ENCODE measurements around the gene CADM3. TPM values are rescaled to one million over a fixed set of nuclear protein-coding genes. Genes with fewer than 3 reads are reported as not detected.

CADM3 gene
- total and polyA plus RNA-seq, 2 experiments from 2014 or later, result 0.37 to 0.77 TPM

DNA sequence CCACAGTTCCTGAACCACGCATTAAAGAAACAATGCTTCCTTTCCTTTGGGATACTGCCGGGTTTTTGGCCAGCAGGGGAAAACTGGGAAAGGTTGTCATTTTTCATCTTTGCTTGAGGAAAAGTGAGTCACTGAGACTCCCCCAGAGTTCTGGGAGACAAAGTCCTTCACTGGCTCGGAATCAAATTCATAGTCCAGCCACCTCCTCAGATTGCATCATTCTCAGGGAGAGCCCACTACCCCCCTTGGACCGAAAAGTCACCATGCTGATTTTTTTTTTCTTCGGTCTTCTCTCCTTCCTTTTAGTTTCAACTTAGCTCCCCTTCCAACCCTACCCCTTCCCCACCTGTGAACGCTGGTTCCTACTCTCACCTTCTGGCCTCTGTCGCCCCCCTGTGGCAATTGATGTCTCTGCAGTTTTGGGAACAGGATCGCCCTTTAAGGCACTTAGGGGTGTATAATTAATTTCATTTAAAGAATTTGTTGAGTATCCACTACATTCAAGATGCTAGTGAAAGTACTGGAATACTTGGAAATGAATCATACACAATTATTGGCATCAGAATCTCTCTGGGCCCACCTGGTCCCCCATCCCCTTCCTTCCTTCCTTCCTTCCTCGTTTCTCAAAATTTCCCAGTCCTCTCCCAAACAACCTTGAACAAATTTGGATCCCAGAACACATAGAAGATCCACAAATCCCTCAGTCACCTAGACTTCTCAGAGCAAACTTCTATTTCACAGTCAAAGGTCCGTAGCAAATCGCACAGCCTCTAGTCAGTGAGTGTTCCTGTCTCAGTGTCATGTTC, 40.1 kb downstream of the CADM3 start:
- no peaks in the 10 kb centered on the region for H3K79me2 ChIP-seq
- no peak overlapping the region for H3K4me3 ChIP-seq
- no peak overlapping the region for H2AFZ ChIP-seq
- no peaks in the 10 kb centered on the region for H4K20me1 ChIP-seq (ENCODE audit: insufficient read depth, poor library complexity, severe bottlenecking)
- H3K4me1 ChIP-seq (ENCODE audit: insufficient read depth), result no peaks in the 10 kb centered on the region
- DNase-seq (ENCODE audit: low spot score), result peak; percentile 60
- H3K36me3 ChIP-seq (replicated peaks; ENCODE audit: insufficient read depth, low read depth), result no peaks in the 10 kb centered on the region
- WGBS (ENCODE audit: low lambda C conversion rate, missing lambda C conversion rate), result 36% methylated on average over 11 of the region's 11 CpGs
- TF ChIP-seq CTCF (IDR thresholded peaks at IDR 0.05; ENCODE audit: poor library complexity) (peak; percentile 79), EZH2 (IDR thresholded peaks at IDR 0.05; ENCODE audit: borderline replicate concordance) (no peak)
- H3K27ac ChIP-seq, result no peak overlapping the region
- H3K9me3 ChIP-seq (ENCODE audit: low read depth), result no peaks in the 10 kb centered on the region
- H3K9me2 ChIP-seq (replicated peaks; ENCODE audit: insufficient read depth), result no peaks in the 10 kb centered on the region
- H3K4me2 ChIP-seq, result peak overlapping the region; percentile 10
- peaks cover 27% of the 10 kb centered on the region for H3K27me3 ChIP-seq

- Histone ChIP-seq H3K4me2 (no peak overlapping the region), H4K20me1 (ENCODE audit: insufficient read depth, poor library complexity, severe bottlenecking) (no peaks in the 10 kb centered on the region), H3K9me2 (replicated peaks; ENCODE audit: insufficient read depth) (no peaks in the 10 kb centered on the region), H3K4me1 (ENCODE audit: insufficient read depth) (no peaks in the 10 kb centered on the region), H2AFZ (no peak overlapping the region), H3K36me3 (replicated peaks; ENCODE audit: insufficient read depth, low read depth) (no peaks in the 10 kb centered on the region), H3K27me3 (peaks cover 18% of the 10 kb centered on the region), H3K9me3 (ENCODE audit: low read depth) (no peaks in the 10 kb centered on the region), H3K4me3 (no peak overlapping the region), H3K27ac (no peak overlapping the region), H3K79me2 (no peaks in the 10 kb centered on the region)
- TF ChIP-seq EZH2 (IDR thresholded peaks at IDR 0.05; ENCODE audit: borderline replicate concordance) (no peak), EZH2phosphoT487 (IDR thresholded peaks at IDR 0.05; ENCODE audit: low read depth, severe bottlenecking, unreplicated experiment) (no peak), CTCF (IDR thresholded peaks at IDR 0.05; ENCODE audit: poor library complexity) (no peak)
- DNase-seq (ENCODE audit: low spot score), result no peak
- WGBS (ENCODE audit: low lambda C conversion rate, missing lambda C conversion rate), result 70% methylated on average over 4 of the region's 4 CpGs
Measured at GRCh38 chr1:159212596-159212995, 41.2 kb downstream of the CADM3 start.

DNA sequence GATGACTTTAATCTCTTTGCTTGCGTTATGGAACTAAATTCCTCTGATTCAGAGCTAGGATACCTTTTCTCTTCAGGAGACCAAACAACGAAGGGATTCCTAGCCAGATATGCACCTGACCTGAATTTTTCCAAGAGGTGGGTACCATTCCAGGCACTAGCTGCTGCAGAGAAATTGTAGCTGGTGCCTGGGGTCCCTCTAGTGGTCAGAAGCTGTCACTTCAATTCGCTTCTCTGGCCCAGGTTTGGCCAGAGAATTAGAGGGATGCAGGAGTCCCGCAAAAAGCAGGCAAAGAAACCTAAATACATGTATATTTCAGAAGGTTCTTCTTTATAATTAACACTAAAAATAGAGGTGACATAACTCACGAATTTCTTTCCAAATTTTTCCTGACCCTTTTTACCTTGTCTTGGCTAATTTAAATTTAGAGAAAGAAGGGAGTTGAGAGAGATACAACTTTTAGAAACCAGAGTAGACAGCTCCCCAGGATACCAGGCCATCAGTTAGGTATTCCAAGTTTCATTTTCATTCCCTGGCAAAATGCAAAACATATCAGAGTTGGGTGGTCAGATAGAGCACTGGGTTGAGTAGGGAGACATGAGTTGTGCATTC, 42.8 kb downstream of the CADM3 start:
- 7% methylated on average over 5 of the region's 5 CpGs for WGBS (ENCODE audit: low lambda C conversion rate, missing lambda C conversion rate)
- Histone ChIP-seq H3K27ac (no peak overlapping the region), H2AFZ (no peak overlapping the region), H3K4me3 (no peak overlapping the region), H3K4me1 (ENCODE audit: insufficient read depth) (no peaks in the 10 kb centered on the region), H4K20me1 (ENCODE audit: insufficient read depth, poor library complexity, severe bottlenecking) (no peaks in the 10 kb centered on the region), H3K4me2 (no peak overlapping the region), H3K79me2 (no peaks in the 10 kb centered on the region), H3K9me2 (replicated peaks; ENCODE audit: insufficient read depth) (no peaks in the 10 kb centered on the region), H3K36me3 (replicated peaks; ENCODE audit: insufficient read depth, low read depth) (no peaks in the 10 kb centered on the region), H3K9me3 (ENCODE audit: low read depth) (no peaks in the 10 kb centered on the region), H3K27me3 (peaks cover 1% of the 10 kb centered on the region)
- TF ChIP-seq CTCF (IDR thresholded peaks at IDR 0.05; ENCODE audit: poor library complexity) (peak; percentile 73), EZH2phosphoT487 (IDR thresholded peaks at IDR 0.05; ENCODE audit: low read depth, severe bottlenecking, unreplicated experiment) (no peak)
- DNase-seq (ENCODE audit: low spot score), result peak; percentile 68
